A673 (cell line): ENCODE results near the gene FBXW8.

Source experiments
- EZH2 ChIP-seq: fragments of 200-600 bp; sonication (generic); IDR thresholded peaks from 2 replicates; pipeline ENCODE4 v1.6.1; 2017; ENCODE audit warnings: borderline replicate concordance, low read depth, mild to moderate bottlenecking, mixed read lengths, antibody characterized with exemption, low read length; ENCODE audit not compliant: poor library complexity, severe bottlenecking
- TF ChIP-seq, protein P1 (sequence below): fragments of 300-800, 200-600 bp; sonication (generic); conservative IDR thresholded peaks from 2 replicates; pipeline ENCODE4 v1.5.1; 2017; ENCODE audit warnings: low read depth, mild to moderate bottlenecking, antibody characterized with exemption, low read length, moderate library complexity, mixed read lengths

DNA sequence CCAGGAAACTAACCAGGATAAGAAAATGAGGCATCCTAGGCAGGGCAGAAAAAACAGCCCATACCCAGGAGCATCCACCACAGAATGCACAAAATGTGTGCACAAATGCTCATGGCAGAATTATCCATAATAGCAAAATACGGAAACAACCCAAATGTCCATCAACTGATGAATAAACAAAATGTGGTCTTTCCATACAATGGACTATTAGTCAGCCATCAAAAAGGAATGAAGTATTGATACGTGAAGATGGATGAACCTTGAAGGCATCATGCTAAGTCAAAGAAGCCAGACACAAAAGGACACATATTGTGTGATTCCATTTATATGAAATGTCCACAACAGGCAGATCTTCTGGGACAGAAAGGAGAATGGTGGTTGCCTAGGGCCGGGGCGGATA lies 48.6 kb upstream of the FBXW8 start:
- TF ChIP-seq, protein P1, sequence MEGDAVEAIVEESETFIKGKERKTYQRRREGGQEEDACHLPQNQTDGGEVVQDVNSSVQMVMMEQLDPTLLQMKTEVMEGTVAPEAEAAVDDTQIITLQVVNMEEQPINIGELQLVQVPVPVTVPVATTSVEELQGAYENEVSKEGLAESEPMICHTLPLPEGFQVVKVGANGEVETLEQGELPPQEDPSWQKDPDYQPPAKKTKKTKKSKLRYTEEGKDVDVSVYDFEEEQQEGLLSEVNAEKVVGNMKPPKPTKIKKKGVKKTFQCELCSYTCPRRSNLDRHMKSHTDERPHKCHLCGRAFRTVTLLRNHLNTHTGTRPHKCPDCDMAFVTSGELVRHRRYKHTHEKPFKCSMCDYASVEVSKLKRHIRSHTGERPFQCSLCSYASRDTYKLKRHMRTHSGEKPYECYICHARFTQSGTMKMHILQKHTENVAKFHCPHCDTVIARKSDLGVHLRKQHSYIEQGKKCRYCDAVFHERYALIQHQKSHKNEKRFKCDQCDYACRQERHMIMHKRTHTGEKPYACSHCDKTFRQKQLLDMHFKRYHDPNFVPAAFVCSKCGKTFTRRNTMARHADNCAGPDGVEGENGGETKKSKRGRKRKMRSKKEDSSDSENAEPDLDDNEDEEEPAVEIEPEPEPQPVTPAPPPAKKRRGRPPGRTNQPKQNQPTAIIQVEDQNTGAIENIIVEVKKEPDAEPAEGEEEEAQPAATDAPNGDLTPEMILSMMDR: no peak
- TF ChIP-seq EZH2: no peak
